Central memory CD8-positive, alpha-beta T cell (primary cell): ENCODE results near the gene APCDD1L.

ENCODE experiments used
- ATAC-seq: fragments of 150-1000 bp; cut with Tn5 transposase; replicated peaks from 2 replicates; pipeline ENCODE4 v1.10.0; 2022; ENCODE audit warnings: mild to moderate bottlenecking, moderate FRiP score, moderate number of reproducible peaks; ENCODE audit not compliant: poor library complexity, severe bottlenecking; ENCODE audit errors: extremely low read depth
- DNase-seq, 2 donors: peaks; one replicate each; pipeline ENCODE4 v3.0.0; 2021; ENCODE audit warnings: low spot score in 2 of 2
- H3K27ac Mint-ChIP-seq: one replicate; pipeline ENCODE4 v1.8.0; 2022; ENCODE audit warnings: low read depth, mild to moderate bottlenecking, moderate library complexity, mixed read lengths
- H3K27me3 Mint-ChIP-seq: one replicate; pipeline ENCODE4 v1.8.0; 2022; ENCODE audit warnings: mixed read lengths
- H3K36me3 Mint-ChIP-seq: one replicate; pipeline ENCODE4 v1.8.0; 2022; ENCODE audit warnings: mild to moderate bottlenecking, moderate library complexity, mixed read lengths; ENCODE audit not compliant: insufficient read depth
- H3K4me1 Mint-ChIP-seq: one replicate; pipeline ENCODE4 v1.8.0; 2022; ENCODE audit warnings: mixed read lengths
- H3K4me3 Mint-ChIP-seq: one replicate; pipeline ENCODE4 v1.8.0; 2022; ENCODE audit warnings: mild to moderate bottlenecking, moderate library complexity, mixed read lengths
- H3K9me3 Mint-ChIP-seq: one replicate; pipeline ENCODE4 v1.8.0; 2022; ENCODE audit warnings: mixed read lengths

The APCDD1L gene

GRCh38 chr20:58500256-58500655 is 14.9 kb downstream of the APCDD1L start:
- no peak for DNase-seq
- H3K9me3 Mint-ChIP-seq, result no peaks in the 10 kb centered on the region
- peaks cover 17% of the 10 kb centered on the region for H3K27me3 Mint-ChIP-seq
- H3K27ac Mint-ChIP-seq, result no peak overlapping the region
- H3K36me3 Mint-ChIP-seq, result no peaks in the 10 kb centered on the region
- no peak overlapping the region for H3K4me3 Mint-ChIP-seq
- no peaks in the 10 kb centered on the region for H3K4me1 Mint-ChIP-seq
- no peak for ATAC-seq

GRCh38 chr20:58498470-58499068 is 16.6 kb downstream of the APCDD1L start:
- DNase-seq (no peak), ATAC-seq (no peak)
- Mint-ChIP-seq H3K27ac (no peak overlapping the region), H3K4me1 (no peaks in the 10 kb centered on the region), H3K9me3 (no peaks in the 10 kb centered on the region), H3K27me3 (peaks cover 16% of the 10 kb centered on the region), H3K36me3 (no peaks in the 10 kb centered on the region), H3K4me3 (no peak overlapping the region)

GRCh38 chr20:58497724-58498469 is 17.3 kb downstream of the APCDD1L start:
- no peaks in the 10 kb centered on the region for H3K4me1 Mint-ChIP-seq
- no peak overlapping the region for H3K27ac Mint-ChIP-seq
- DNase-seq (no peak), ATAC-seq (no peak)
- no peaks in the 10 kb centered on the region for H3K9me3 Mint-ChIP-seq
- peaks cover 16% of the 10 kb centered on the region for H3K27me3 Mint-ChIP-seq
- no peaks in the 10 kb centered on the region for H3K36me3 Mint-ChIP-seq
- no peak overlapping the region for H3K4me3 Mint-ChIP-seq

GRCh38 chr20:58497076-58497641 is 18.0 kb downstream of the APCDD1L start:
- ATAC-seq (no peak), DNase-seq (no peak)
- Mint-ChIP-seq H3K9me3 (no peaks in the 10 kb centered on the region), H3K36me3 (no peaks in the 10 kb centered on the region), H3K27me3 (peaks cover 16% of the 10 kb centered on the region), H3K4me1 (no peaks in the 10 kb centered on the region), H3K4me3 (no peak overlapping the region), H3K27ac (no peak overlapping the region)

GRCh38 chr20:58496429-58496769 is 18.8 kb downstream of the APCDD1L start:
- H3K4me1 Mint-ChIP-seq, result no peaks in the 10 kb centered on the region
- H3K36me3 Mint-ChIP-seq, result no peaks in the 10 kb centered on the region
- DNase-seq (no peak), ATAC-seq (no peak)
- no peak overlapping the region for H3K27ac Mint-ChIP-seq
- peaks cover 16% of the 10 kb centered on the region for H3K27me3 Mint-ChIP-seq
- no peak overlapping the region for H3K4me3 Mint-ChIP-seq
- H3K9me3 Mint-ChIP-seq, result no peaks in the 10 kb centered on the region

- no peak overlapping the region for H3K4me3 Mint-ChIP-seq
- DNase-seq (no peak), ATAC-seq (no peak)
- H3K4me1 Mint-ChIP-seq, result no peaks in the 10 kb centered on the region
- H3K9me3 Mint-ChIP-seq, result no peaks in the 10 kb centered on the region
- H3K27ac Mint-ChIP-seq, result no peak overlapping the region
- H3K27me3 Mint-ChIP-seq, result peaks cover 16% of the 10 kb centered on the region
- no peaks in the 10 kb centered on the region for H3K36me3 Mint-ChIP-seq
Measured at GRCh38 chr20:58495623-58496428, 19.4 kb downstream of the APCDD1L start.

- peaks cover 16% of the 10 kb centered on the region for H3K27me3 Mint-ChIP-seq
- no peak overlapping the region for H3K4me3 Mint-ChIP-seq
- no peaks in the 10 kb centered on the region for H3K4me1 Mint-ChIP-seq
- H3K9me3 Mint-ChIP-seq, result no peaks in the 10 kb centered on the region
- no peak overlapping the region for H3K27ac Mint-ChIP-seq
- DNase-seq (no peak), ATAC-seq (no peak)
- H3K36me3 Mint-ChIP-seq, result no peaks in the 10 kb centered on the region
Measured at GRCh38 chr20:58494923-58495622, 20.1 kb downstream of the APCDD1L start.

GRCh38 chr20:58492795-58493524 is 22.2 kb downstream of the APCDD1L start:
- Mint-ChIP-seq H3K36me3 (no peaks in the 10 kb centered on the region), H3K4me3 (no peak overlapping the region), H3K27ac (no peak overlapping the region), H3K27me3 (peaks cover 19% of the 10 kb centered on the region), H3K4me1 (no peaks in the 10 kb centered on the region), H3K9me3 (peaks cover 7% of the 10 kb centered on the region)
- ATAC-seq (no peak), DNase-seq (no peak)

- H3K4me1 Mint-ChIP-seq, result no peaks in the 10 kb centered on the region
- H3K27me3 Mint-ChIP-seq, result peaks cover 19% of the 10 kb centered on the region
- no peak for DNase-seq
- no peak for ATAC-seq
- H3K36me3 Mint-ChIP-seq, result no peaks in the 10 kb centered on the region
- peaks cover 7% of the 10 kb centered on the region for H3K9me3 Mint-ChIP-seq
- no peak overlapping the region for H3K27ac Mint-ChIP-seq
- no peak overlapping the region for H3K4me3 Mint-ChIP-seq
Measured at GRCh38 chr20:58492074-58492718, 23.0 kb downstream of the APCDD1L start.

GRCh38 chr20:58486207-58486606 is 29.0 kb downstream of the APCDD1L start:
- no peak for ATAC-seq
- H3K27ac Mint-ChIP-seq, result no peak overlapping the region
- H3K4me1 Mint-ChIP-seq, result no peaks in the 10 kb centered on the region
- no peak for DNase-seq
- no peak overlapping the region for H3K4me3 Mint-ChIP-seq
- H3K9me3 Mint-ChIP-seq, result peaks cover 18% of the 10 kb centered on the region
- H3K27me3 Mint-ChIP-seq, result peaks cover 48% of the 10 kb centered on the region
- peaks cover 1% of the 10 kb centered on the region for H3K36me3 Mint-ChIP-seq

GRCh38 chr20:58485393-58485792 is 29.8 kb downstream of the APCDD1L start:
- Mint-ChIP-seq H3K36me3 (peaks cover 1% of the 10 kb centered on the region), H3K4me3 (no peak overlapping the region)

More at GRCh38 chr20:58485393-58485792, 29.8 kb downstream of the APCDD1L start:
- DNase-seq (no peak), ATAC-seq (no peak)
- H3K27me3 Mint-ChIP-seq, result peaks cover 52% of the 10 kb centered on the region
- no peak overlapping the region for H3K27ac Mint-ChIP-seq
- H3K4me1 Mint-ChIP-seq, result no peaks in the 10 kb centered on the region
- peaks cover 18% of the 10 kb centered on the region for H3K9me3 Mint-ChIP-seq
